HFF-Myc (cell line): Measurements from ENCODE around the gene RYR2.

ENCODE experiments used
- DNase-seq: peaks from one replicate; pipeline ENCODE4 v3.0.0-alpha.2; 2011; ENCODE audit warnings: low read depth; ENCODE audit errors: extremely low read depth
- H3K4me3 ChIP-seq: replicated peaks from 2 replicates; pipeline ENCODE4 v1.5.1; 2011; ENCODE audit warnings: low read depth, mild to moderate bottlenecking, control low read depth, low read length
- CTCF ChIP-seq: IDR thresholded peaks from 2 replicates; pipeline ENCODE4 v1.5.1; 2012; ENCODE audit warnings: mild to moderate bottlenecking, low read depth, low read length, control low read depth; ENCODE audit errors: missing control alignments

The RYR2 gene

GRCh38 chr1:237219751-237220642 is 178.0 kb downstream of the RYR2 start:
- DNase-seq: no peak
- no peak for TF ChIP-seq CTCF
- no peak overlapping the region for H3K4me3 ChIP-seq

GRCh38 chr1:237223419-237223818 is 181.4 kb downstream of the RYR2 start:
- no peak for TF ChIP-seq CTCF
- H3K4me3 ChIP-seq: no peak overlapping the region
- no peak for DNase-seq

- H3K4me3 ChIP-seq: no peak overlapping the region
- no peak for TF ChIP-seq CTCF
- DNase-seq: no peak
Observed at GRCh38 chr1:237226177-237226944, 184.4 kb downstream of the RYR2 start.

- DNase-seq: no peak
- no peak for TF ChIP-seq CTCF
- no peak overlapping the region for H3K4me3 ChIP-seq
Observed at GRCh38 chr1:237227476-237227875, 185.5 kb downstream of the RYR2 start.

GRCh38 chr1:237228421-237228820 is 186.4 kb downstream of the RYR2 start:
- no peak for DNase-seq
- no peak overlapping the region for H3K4me3 ChIP-seq
- TF ChIP-seq CTCF: no peak

GRCh38 chr1:237229333-237229732 is 187.3 kb downstream of the RYR2 start:
- no peak for TF ChIP-seq CTCF
- no peak for DNase-seq
- H3K4me3 ChIP-seq: no peak overlapping the region
